GM12865 (cell line): Measurements from ENCODE around the gene SOX6.

Experiments
- DNase-seq: peaks from one replicate; pipeline ENCODE4 v3.0.0; 2010; ENCODE audit warnings: low read depth
- H3K4me3 ChIP-seq: 2 replicates; pipeline ENCODE4 v1.5.1; 2011; ENCODE audit warnings: mild to moderate bottlenecking, low read depth, low read length, control low read depth
- TF ChIP-seq, protein P1 (sequence below): IDR thresholded peaks from 2 replicates; pipeline ENCODE4 v1.5.1; 2011; ENCODE audit warnings: low read length, control low read depth, low read depth, inconsistent platforms; ENCODE audit not compliant: insufficient read depth; ENCODE audit errors: missing control alignments

The SOX6 gene

DNA sequence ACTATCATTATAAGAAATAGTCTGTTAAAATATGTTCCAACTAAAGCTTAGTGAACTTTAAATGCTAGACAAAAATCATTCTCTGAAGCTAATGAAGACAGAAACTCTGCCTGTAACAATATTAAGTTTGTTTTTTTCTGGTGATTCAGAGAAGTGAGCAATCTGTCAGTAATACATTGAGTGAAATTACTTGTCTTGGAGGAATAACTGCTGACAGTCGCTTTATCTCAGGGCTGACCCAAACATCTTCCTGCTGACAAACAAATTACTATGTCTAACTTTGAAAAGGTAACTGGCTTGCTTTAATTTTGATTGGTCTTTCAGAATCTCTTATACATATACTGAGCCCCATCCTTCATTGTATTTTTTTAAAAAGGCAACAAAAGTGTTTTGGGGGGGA lies 264.5 kb downstream of the SOX6 start:
- TF ChIP-seq, protein P1, sequence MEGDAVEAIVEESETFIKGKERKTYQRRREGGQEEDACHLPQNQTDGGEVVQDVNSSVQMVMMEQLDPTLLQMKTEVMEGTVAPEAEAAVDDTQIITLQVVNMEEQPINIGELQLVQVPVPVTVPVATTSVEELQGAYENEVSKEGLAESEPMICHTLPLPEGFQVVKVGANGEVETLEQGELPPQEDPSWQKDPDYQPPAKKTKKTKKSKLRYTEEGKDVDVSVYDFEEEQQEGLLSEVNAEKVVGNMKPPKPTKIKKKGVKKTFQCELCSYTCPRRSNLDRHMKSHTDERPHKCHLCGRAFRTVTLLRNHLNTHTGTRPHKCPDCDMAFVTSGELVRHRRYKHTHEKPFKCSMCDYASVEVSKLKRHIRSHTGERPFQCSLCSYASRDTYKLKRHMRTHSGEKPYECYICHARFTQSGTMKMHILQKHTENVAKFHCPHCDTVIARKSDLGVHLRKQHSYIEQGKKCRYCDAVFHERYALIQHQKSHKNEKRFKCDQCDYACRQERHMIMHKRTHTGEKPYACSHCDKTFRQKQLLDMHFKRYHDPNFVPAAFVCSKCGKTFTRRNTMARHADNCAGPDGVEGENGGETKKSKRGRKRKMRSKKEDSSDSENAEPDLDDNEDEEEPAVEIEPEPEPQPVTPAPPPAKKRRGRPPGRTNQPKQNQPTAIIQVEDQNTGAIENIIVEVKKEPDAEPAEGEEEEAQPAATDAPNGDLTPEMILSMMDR: no peak
- DNase-seq: no peak
- H3K4me3 ChIP-seq: no peak overlapping the region

DNA sequence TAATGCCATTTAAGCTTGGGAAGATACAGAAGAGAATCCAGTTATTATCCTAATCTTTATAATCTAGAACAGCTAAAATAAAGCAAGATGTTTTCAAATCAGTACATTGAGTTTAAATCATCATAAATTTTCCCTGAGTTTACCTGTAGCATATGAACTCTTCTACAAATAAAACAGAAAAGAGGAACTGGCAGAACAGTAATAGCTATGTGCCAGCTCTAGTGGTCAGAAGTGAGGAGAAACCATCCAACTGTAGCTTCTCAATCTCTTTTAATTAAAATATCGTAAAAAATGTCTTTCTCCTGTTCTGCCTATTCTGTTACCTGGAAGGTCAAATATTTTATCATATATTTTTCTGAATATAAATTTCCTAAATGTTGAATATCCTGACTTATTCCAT lies 266.9 kb downstream of the SOX6 start:
- TF ChIP-seq, protein P1: no peak
- H3K4me3 ChIP-seq: no peak overlapping the region
- DNase-seq: no peak

- DNase-seq: no peak
- TF ChIP-seq, protein P1: no peak
- no peak overlapping the region for H3K4me3 ChIP-seq
Observed at GRCh38 chr11:16088774-16089173, 267.6 kb downstream of the SOX6 start.

DNA sequence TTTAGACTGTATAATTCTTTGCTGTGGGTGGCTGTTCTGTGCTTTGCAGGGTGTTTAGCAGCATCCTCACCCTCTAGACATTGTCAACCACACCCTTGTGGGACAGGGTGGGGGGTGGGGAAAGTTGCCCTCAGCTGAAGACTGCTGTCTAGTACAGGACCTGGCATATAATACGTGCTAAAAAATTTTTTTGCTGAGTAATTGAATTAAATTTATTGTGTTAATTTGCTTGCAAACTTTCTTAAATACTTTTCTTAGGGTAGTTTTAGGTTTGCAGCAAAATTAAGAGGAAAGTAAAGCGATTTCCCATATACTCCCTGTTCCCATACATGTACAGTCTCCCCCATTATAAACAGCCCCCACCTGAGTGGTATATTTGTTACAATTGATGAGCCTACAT lies 268.5 kb downstream of the SOX6 start:
- TF ChIP-seq, protein P1: no peak
- DNase-seq: no peak
- no peak overlapping the region for H3K4me3 ChIP-seq

DNA sequence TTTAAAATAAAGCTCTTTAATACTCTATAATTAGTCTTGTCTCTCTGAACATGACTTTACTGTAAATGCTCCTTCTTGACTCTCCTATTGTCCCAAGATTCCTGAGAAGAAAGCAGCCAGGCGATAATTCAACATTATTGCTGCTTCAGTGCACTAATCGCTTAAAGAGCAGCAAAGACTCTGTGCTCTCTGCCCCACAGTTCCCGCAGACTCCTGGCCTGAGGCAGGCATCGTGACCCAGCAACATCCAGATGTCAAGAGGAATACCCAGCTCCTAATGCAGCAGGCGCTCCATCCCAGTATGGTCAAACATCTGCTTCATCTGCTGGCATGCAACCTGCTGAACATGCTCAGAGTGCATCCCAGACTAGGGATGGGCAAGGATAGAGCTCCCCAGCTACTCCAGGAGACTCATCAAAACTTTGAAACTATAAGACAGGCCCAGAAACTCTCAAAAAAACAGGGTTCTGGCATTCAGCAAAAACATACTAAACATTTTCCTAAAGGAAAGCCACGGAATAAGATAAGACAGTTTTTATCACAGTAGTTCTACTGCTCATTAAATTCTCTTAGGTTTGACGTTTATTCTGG lies 270.0 kb downstream of the SOX6 start:
- TF ChIP-seq, protein P1: no peak
- no peak for DNase-seq
- no peak overlapping the region for H3K4me3 ChIP-seq

- DNase-seq: no peak
- TF ChIP-seq, protein P1: no peak
- no peak overlapping the region for H3K4me3 ChIP-seq
Observed at GRCh38 chr11:16082095-16083055, 274.0 kb downstream of the SOX6 start.
